ENCODE results near the gene RASL12. TPM values are rescaled to one million over a fixed set of nuclear protein-coding genes. Genes with fewer than 3 reads are reported as not detected.

The RASL12 gene
- total RNA-seq, 1 experiment from 2014 or later: 0.67 TPM

GRCh38 chr15:65077981-65078352 lies 10.2 kb upstream of the RASL12 start:
- H3K27me3 ChIP-seq (ENCODE audit: control insufficient read depth, insufficient read depth, low read length): no peaks in the 10 kb centered on the region; the same call in 1 of the 2 replicates
- ChIA-PET CTCF (interaction anchor here (0.5 to 2.1 kb wide), 6 partner anchors 11 to 293 kb away, joined by 4 to 24 read pairs (median 4); no protein-coding TSS in a partner anchor), POLR2A (interaction anchor here (1.0 kb wide), 1 partner anchor 22 kb away, joined by 3 read pairs; no protein-coding TSS in a partner anchor)
- H3K27ac ChIP-seq (ENCODE audit: low read length): no peak overlapping the region
- H3K4me1 ChIP-seq (ENCODE audit: control insufficient read depth, insufficient read depth, low read length): no peaks in the 10 kb centered on the region; the same call in 1 of the 2 replicates
- no peaks in the 10 kb centered on the region for H3K9me3 ChIP-seq (ENCODE audit: control insufficient read depth, insufficient read depth, low read depth, low read length)
- H3K4me3 ChIP-seq (ENCODE audit: low read depth in 2 of 2, low read length in 2 of 2): no peak overlapping the region
- intact Hi-C loops (cut with micrococcal nuclease; ENCODE audit: unreplicated experiment) (loop anchor here (1.0 to 2.0 kb wide), 2 partner anchors 24 to 45 kb away; no protein-coding TSS in a partner anchor), in situ Hi-C loops (cut with HindIII; ENCODE audit: low pct_unique_long_range_greater_than_20kb, low sequenced_read_pairs) (no loop called here)
- no peak for DNase-seq (ENCODE audit: low read depth, low spot score)
- peak; percentile 96 for ATAC-seq
- BruUV-seq (replicated peaks): no TSS peak
- TF ChIP-seq TCF7L2 (IDR thresholded peaks at IDR 0.05; ENCODE audit: low read depth, low read length) (no peak), REST (IDR thresholded peaks at IDR 0.05; ENCODE audit: insufficient read depth in 1 of 2, low read depth in 2 of 2, low read length in 1 of 2) (peak in 1 of 2 experiments; percentile 54; a peak in 1 of 4 replicates), CTCF (IDR thresholded peaks at IDR 0.05) (peak; percentile 87), POLR2AphosphoS5 (IDR thresholded peaks at IDR 0.05; ENCODE audit: low read depth, low read length) (no peak), SIN3A (IDR thresholded peaks at IDR 0.05; ENCODE audit: borderline replicate concordance, insufficient read depth, low read depth, low read length) (no peak)
- H3K36me3 ChIP-seq (ENCODE audit: control insufficient read depth, insufficient read depth, low read length): no peaks in the 10 kb centered on the region

GRCh38 chr15:65077291-65077980 lies 9.6 kb upstream of the RASL12 start:
- in situ Hi-C loops (cut with HindIII; ENCODE audit: low pct_unique_long_range_greater_than_20kb, low sequenced_read_pairs) (no loop called here), intact Hi-C loops (cut with micrococcal nuclease; ENCODE audit: unreplicated experiment) (no loop called here)
- H3K36me3 ChIP-seq (ENCODE audit: control insufficient read depth, insufficient read depth, low read length): no peaks in the 10 kb centered on the region
- TF ChIP-seq SIN3A (IDR thresholded peaks at IDR 0.05; ENCODE audit: borderline replicate concordance, insufficient read depth, low read depth, low read length) (no peak), REST (IDR thresholded peaks at IDR 0.05; ENCODE audit: insufficient read depth in 1 of 2, low read depth in 2 of 2, low read length in 1 of 2) (no peak), CTCF (IDR thresholded peaks at IDR 0.05) (no peak), TCF7L2 (IDR thresholded peaks at IDR 0.05; ENCODE audit: low read depth, low read length) (no peak), POLR2AphosphoS5 (IDR thresholded peaks at IDR 0.05; ENCODE audit: low read depth, low read length) (no peak)
- H3K4me1 ChIP-seq (ENCODE audit: control insufficient read depth, insufficient read depth, low read length): no peaks in the 10 kb centered on the region; the same call in 1 of the 2 replicates
- DNase-seq (ENCODE audit: low read depth, low spot score) (no peak), ATAC-seq (peak; percentile 54)
- no peak overlapping the region for H3K27ac ChIP-seq (ENCODE audit: low read length)
- BruUV-seq (replicated peaks): no TSS peak
- no peaks in the 10 kb centered on the region; the same call in 1 of the 2 replicates for H3K27me3 ChIP-seq (ENCODE audit: control insufficient read depth, insufficient read depth, low read length)
- H3K9me3 ChIP-seq (ENCODE audit: control insufficient read depth, insufficient read depth, low read depth, low read length): no peaks in the 10 kb centered on the region
- POLR2A ChIA-PET: interaction anchor here (1.0 kb wide), 1 partner anchor 22 kb away, joined by 3 read pairs; no protein-coding TSS in a partner anchor
- CTCF ChIA-PET: interaction anchor here (0.7 to 2.1 kb wide), 4 partner anchors 11 to 199 kb away, joined by 3 to 24 read pairs (median 4); no protein-coding TSS in a partner anchor
- no peak overlapping the region for H3K4me3 ChIP-seq (ENCODE audit: low read depth in 2 of 2, low read length in 2 of 2)

All from Panc1 (cell line).